ENCODE data around the gene USH2A.

DNA sequence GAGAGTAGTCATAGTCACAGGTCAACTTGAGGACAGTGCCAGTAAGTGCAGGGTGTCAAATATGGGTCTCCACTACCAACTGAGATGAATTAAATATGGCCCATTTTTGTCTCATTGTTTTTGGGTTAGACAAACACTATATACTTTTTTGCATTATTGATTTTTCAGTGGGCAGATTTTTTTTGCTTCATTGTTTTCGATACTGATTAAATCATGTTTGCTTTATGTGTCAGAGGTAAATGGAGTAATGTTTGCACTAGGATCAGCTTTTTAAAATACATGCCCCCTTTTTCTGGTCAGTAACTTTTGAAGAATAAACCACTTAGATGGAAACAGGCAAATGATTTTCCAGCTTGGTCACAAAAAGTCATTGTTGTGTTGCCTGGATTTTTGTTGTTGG is 199.0 kb downstream of the USH2A start:
- TF ChIP-seq, protein P1, sequence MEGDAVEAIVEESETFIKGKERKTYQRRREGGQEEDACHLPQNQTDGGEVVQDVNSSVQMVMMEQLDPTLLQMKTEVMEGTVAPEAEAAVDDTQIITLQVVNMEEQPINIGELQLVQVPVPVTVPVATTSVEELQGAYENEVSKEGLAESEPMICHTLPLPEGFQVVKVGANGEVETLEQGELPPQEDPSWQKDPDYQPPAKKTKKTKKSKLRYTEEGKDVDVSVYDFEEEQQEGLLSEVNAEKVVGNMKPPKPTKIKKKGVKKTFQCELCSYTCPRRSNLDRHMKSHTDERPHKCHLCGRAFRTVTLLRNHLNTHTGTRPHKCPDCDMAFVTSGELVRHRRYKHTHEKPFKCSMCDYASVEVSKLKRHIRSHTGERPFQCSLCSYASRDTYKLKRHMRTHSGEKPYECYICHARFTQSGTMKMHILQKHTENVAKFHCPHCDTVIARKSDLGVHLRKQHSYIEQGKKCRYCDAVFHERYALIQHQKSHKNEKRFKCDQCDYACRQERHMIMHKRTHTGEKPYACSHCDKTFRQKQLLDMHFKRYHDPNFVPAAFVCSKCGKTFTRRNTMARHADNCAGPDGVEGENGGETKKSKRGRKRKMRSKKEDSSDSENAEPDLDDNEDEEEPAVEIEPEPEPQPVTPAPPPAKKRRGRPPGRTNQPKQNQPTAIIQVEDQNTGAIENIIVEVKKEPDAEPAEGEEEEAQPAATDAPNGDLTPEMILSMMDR (IDR thresholded peaks at IDR 0.05): no peak
- TF ChIP-seq EZH2phosphoT487 (IDR thresholded peaks at IDR 0.05): no peak
